HCT116 (cell line): Measurements from ENCODE around the gene ZNF133. TPM values are rescaled to one million over a fixed set of nuclear protein-coding genes. Genes with fewer than 3 reads are reported as not detected.
"Not testable (repeated sequence)": the region's sequence is repeated elsewhere in the genome, so short reads cannot be mapped to it uniquely, and the experiment has no call there.

Experiments
- ATAC-seq: fragments of 200-7000 bp; cut with Tn5 transposase; 2 replicates; pipeline ENCODE4 v1.9.1; 2020; ENCODE audit warnings: mild to moderate bottlenecking, moderate library complexity
- BruUV-seq: library from RNA; stranded (reverse); fragments of 400-500 nt; replicated peaks from 2 replicates; lab custom pipeline; 2021; lab: Mats Ljungman, UMichigan
- CTCF ChIA-PET: fragments of 300-600 bp; sonication (Branson Sonifier 250); formaldehyde crosslinking; loops from one replicate; lab custom pipeline; 2021; ENCODE audit warnings: antibody characterized with exemption; lab: Charles Lee
- POLR2A ChIA-PET: fragments of 300-600, 350-600 bp; sonication (Branson Sonifier 250); formaldehyde crosslinking; loops from one replicate; lab custom pipeline; 2021; ENCODE audit warnings: antibody characterized with exemption; lab: Charles Lee
- RAD21 ChIA-PET, 2 experiments: fragments of 300-600 bp; sonication (Branson Sonifier 250); formaldehyde crosslinking; loops; one replicate each; lab custom pipeline; 2023; ENCODE audit warnings: low total read pairs in 2 of 2; ENCODE audit not compliant: uncharacterized antibody in 2 of 2, unreplicated experiment in 2 of 2, low non-redundant PET in 1 of 2; lab: Charles Lee
- DNase-seq: peaks from one replicate; pipeline ENCODE4 v3.0.0-alpha.2; 2010; ENCODE audit warnings: low read depth, low spot score
- H2AFZ ChIP-seq: fragments of 200-600 bp; shearing (Covaris generic), sonication (generic); 2 replicates; pipeline ENCODE4 v1.6.1; 2017; ENCODE audit warnings: low read depth, mixed run types, mixed read lengths, antibody characterized with exemption, low read length; ENCODE audit not compliant: poor library complexity, severe bottlenecking
- H3K27ac ChIP-seq: 2 replicates; pipeline ENCODE4 v1.5.1; 2012; ENCODE audit warnings: low read depth, low read length
- H3K27me3 ChIP-seq: fragments of 200-600 bp; sonication (generic); 2 replicates; pipeline ENCODE4 v1.6.1; 2016; ENCODE audit warnings: mixed run types, low read length, mixed read lengths; ENCODE audit not compliant: insufficient read depth
- H3K36me3 ChIP-seq, 2 experiments: fragments of 200-500 bp in 1 of 2; fragments of 200-600 bp in 1 of 2; sonication (Bioruptor generic) in 1 of 2; sonication (generic) in 1 of 2; 2 replicates each; pipeline versions ENCODE4 v1.5.1 to v1.6.1; 2014 to 2016; ENCODE audit warnings: low read length in 2 of 2, inconsistent platforms in 1 of 2, mixed read lengths in 1 of 2, mixed run types in 1 of 2; ENCODE audit not compliant: insufficient read depth in 2 of 2, control insufficient read depth in 1 of 2
- H3K4me1 ChIP-seq, 2 experiments: fragments of 200-600 bp in 1 of 2; sonication (generic) in 1 of 2; 2 replicates each; pipeline versions ENCODE4 v1.5.1 to v1.6.1; 2012 to 2017; ENCODE audit warnings: low read length in 2 of 2, inconsistent platforms in 1 of 2, mild to moderate bottlenecking in 1 of 2, mixed read lengths in 1 of 2, mixed run types in 1 of 2, moderate library complexity in 1 of 2; ENCODE audit not compliant: insufficient read depth in 2 of 2, control insufficient read depth in 1 of 2
- H3K4me2 ChIP-seq: fragments of 200-600 bp; sonication (generic); 2 replicates; pipeline ENCODE4 v1.6.1; 2017; ENCODE audit warnings: mixed run types, low read length, mixed read lengths
- H3K4me3 ChIP-seq, 2 experiments: fragments of 200-600 bp in 1 of 2; sonication (generic) in 1 of 2; replicated peaks in 1 of 2; 2 replicates each; pipeline ENCODE4 v1.5.1; 2011 to 2016; ENCODE audit warnings: low read length in 2 of 2, control low read depth in 1 of 2, low read depth in 1 of 2, mild to moderate bottlenecking in 1 of 2, mixed read lengths in 1 of 2, mixed run types in 1 of 2
- H3K79me2 ChIP-seq: fragments of 200-600 bp; sonication (generic); 2 replicates; pipeline ENCODE4 v1.6.1; 2017; ENCODE audit warnings: mild to moderate bottlenecking, mixed run types, low read length, moderate library complexity, mixed read lengths; ENCODE audit not compliant: insufficient read depth
- H3K9ac ChIP-seq: fragments of 200-600 bp; sonication (generic); 2 replicates; pipeline ENCODE4 v1.6.1; 2016; ENCODE audit warnings: low read length, mixed read lengths
- H3K9me2 ChIP-seq: fragments of 200-600 bp; sonication (generic), shearing (Covaris generic); 2 replicates; pipeline ENCODE4 v1.6.1; 2017; ENCODE audit warnings: mixed run types, mild to moderate bottlenecking, moderate library complexity; ENCODE audit not compliant: insufficient read depth
- H3K9me3 ChIP-seq, 2 experiments: fragments of 200-500 bp in 1 of 2; fragments of 200-600 bp in 1 of 2; sonication (Bioruptor generic) in 1 of 2; sonication (generic) in 1 of 2; 2 replicates each; pipeline ENCODE4 v1.6.1; 2014 to 2017; ENCODE audit warnings: low read length in 2 of 2, mixed read lengths in 2 of 2, inconsistent platforms in 1 of 2, low read depth in 1 of 2, mild to moderate bottlenecking in 1 of 2, mixed run types in 1 of 2, moderate library complexity in 1 of 2; ENCODE audit not compliant: control insufficient read depth in 1 of 2, insufficient read depth in 1 of 2
- H4K20me1 ChIP-seq: fragments of 200-600 bp; sonication (generic), shearing (Covaris generic); 2 replicates; pipeline ENCODE4 v1.6.1; 2017; ENCODE audit warnings: mixed run types, mild to moderate bottlenecking, moderate library complexity; ENCODE audit not compliant: insufficient read depth
- CBX3 ChIP-seq: IDR thresholded peaks from 2 replicates; pipeline ENCODE4 v1.6.1; 2012; ENCODE audit warnings: low read depth
- EGR1 ChIP-seq: IDR thresholded peaks from 2 replicates; pipeline ENCODE4 v1.6.1; 2012; ENCODE audit warnings: low read depth
- EZH2phosphoT487 ChIP-seq: fragments of 200-600 bp; IDR thresholded peaks from 2 replicates; pipeline ENCODE4 v1.6.1; 2018; ENCODE audit warnings: antibody characterized with exemption, borderline replicate concordance
- FOSL1 ChIP-seq: IDR thresholded peaks from 2 replicates; pipeline ENCODE4 v1.6.1; 2012; ENCODE audit warnings: low read depth
- JUND ChIP-seq: IDR thresholded peaks from 2 replicates; pipeline ENCODE4 v1.6.1; 2012
- POLR2A ChIP-seq: IDR thresholded peaks from 2 replicates; pipeline ENCODE4 v1.7.0; 2011; ENCODE audit warnings: borderline replicate concordance; ENCODE audit not compliant: insufficient read depth, insufficient read length; ENCODE audit errors: extremely low read depth
- POLR2AphosphoS5 ChIP-seq: IDR thresholded peaks from 2 replicates; pipeline ENCODE4 v1.6.1; 2011; ENCODE audit warnings: mild to moderate bottlenecking, low read depth, low read length, moderate library complexity
- SIN3A ChIP-seq: IDR thresholded peaks from 2 replicates; pipeline ENCODE4 v1.6.1; 2012; ENCODE audit warnings: low read depth
- SP1 ChIP-seq: IDR thresholded peaks from 2 replicates; pipeline ENCODE4 v1.6.1; 2012; ENCODE audit warnings: low read depth
- YY1 ChIP-seq: IDR thresholded peaks from 2 replicates; pipeline ENCODE4 v1.6.1; 2011; ENCODE audit warnings: low read length, low read depth, moderate library complexity, mild to moderate bottlenecking; ENCODE audit not compliant: insufficient replicate concordance; ENCODE audit errors: extremely low read depth
- ZFX ChIP-seq: fragments of 450-650 bp; IDR thresholded peaks from 2 replicates; pipeline ENCODE4 v1.6.1; 2017
- ZNF274 ChIP-seq: fragments of 200-500 bp; sonication (Bioruptor generic); IDR thresholded peaks from 2 replicates; pipeline ENCODE4 v1.6.1; 2014; ENCODE audit warnings: mild to moderate bottlenecking, low read depth, low read length, inconsistent platforms
- intact Hi-C: fragments of 100-400 bp; cut with micrococcal nuclease; formaldehyde crosslinking; loops from 2 replicates; pipeline ENCODE4 v1.10.0; 2022
- total RNA-seq: library from RNA; stranded (reverse); gene quantifications from one replicate; pipeline ENCODE4 v1.2.1, GENCODE V29; 2021; ENCODE audit not compliant: unreplicated experiment
- TF ChIP-seq, protein P1 (sequence below), 3 experiments: fragments of 200-600 bp in 1 of 3; sonication (generic) in 1 of 3; IDR thresholded peaks in 2 of 3; conservative IDR thresholded peaks in 1 of 3; 2 replicates each; pipeline ENCODE4 v1.5.1; 2012 to 2017; ENCODE audit warnings: low read depth in 2 of 3, low read length in 2 of 3, antibody characterized with exemption in 1 of 3, borderline replicate concordance in 1 of 3, control low read depth in 1 of 3, mild to moderate bottlenecking in 1 of 3, mixed read lengths in 1 of 3, mixed run types in 1 of 3, moderate library complexity in 1 of 3; ENCODE audit not compliant: insufficient read depth in 1 of 3
- TF ChIP-seq, protein P2 (sequence below): IDR thresholded peaks from 2 replicates; pipeline ENCODE4 v1.6.1; 2012

The ZNF133 gene
- total RNA-seq, 1 experiment from 2014 or later, result 9.3 TPM

DNA sequence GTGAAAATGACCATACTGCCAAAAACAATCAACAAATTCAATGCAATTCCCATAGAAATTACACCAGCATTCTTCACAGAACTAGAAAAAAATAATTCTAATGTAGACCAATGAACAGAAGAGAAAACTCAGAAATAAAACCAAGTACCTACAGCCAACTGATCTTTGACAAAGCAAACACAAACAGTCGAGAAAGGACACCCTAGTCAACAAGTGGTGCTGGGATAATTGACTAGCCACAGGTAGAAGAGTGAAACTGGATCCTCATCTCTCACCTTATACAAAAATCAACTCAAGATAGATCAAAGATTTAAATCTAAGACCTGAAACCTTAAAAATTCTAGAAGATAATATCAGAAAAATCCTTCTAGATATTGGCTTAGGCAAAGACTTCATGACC is 44.5 kb upstream of the ZNF133 start:
- no peak overlapping the region for H2AFZ ChIP-seq
- H3K4me2 ChIP-seq, result no peak overlapping the region
- CTCF ChIA-PET, result no interaction called here
- intact Hi-C loops, result no loop called here
- POLR2A ChIA-PET, result no interaction called here
- H3K27ac ChIP-seq, result no peak overlapping the region
- no peak for ATAC-seq
- H3K79me2 ChIP-seq, result no peaks in the 10 kb centered on the region
- BruUV-seq, result no TSS peak
- RAD21 ChIA-PET, result no interaction called here
- no peaks in the 10 kb centered on the region for H3K4me1 ChIP-seq
- no peaks in the 10 kb centered on the region for H4K20me1 ChIP-seq
- DNase-seq, result no peak
- H3K9ac ChIP-seq, result no peak overlapping the region
- no peaks in the 10 kb centered on the region for H3K9me2 ChIP-seq
- no peak overlapping the region for H3K4me3 ChIP-seq
- no peaks in the 10 kb centered on the region for H3K9me3 ChIP-seq
- no peaks in the 10 kb centered on the region for H3K27me3 ChIP-seq
- TF ChIP-seq ZFX (no peak), YY1 (no peak), JUND (no peak), POLR2A (no peak), SIN3A (no peak), ZNF274 (no peak), POLR2AphosphoS5 (no peak), EGR1 (no peak), SP1 (no peak), EZH2phosphoT487 (no peak), FOSL1 (no peak), CBX3 (no peak)
- TF ChIP-seq, protein P1, sequence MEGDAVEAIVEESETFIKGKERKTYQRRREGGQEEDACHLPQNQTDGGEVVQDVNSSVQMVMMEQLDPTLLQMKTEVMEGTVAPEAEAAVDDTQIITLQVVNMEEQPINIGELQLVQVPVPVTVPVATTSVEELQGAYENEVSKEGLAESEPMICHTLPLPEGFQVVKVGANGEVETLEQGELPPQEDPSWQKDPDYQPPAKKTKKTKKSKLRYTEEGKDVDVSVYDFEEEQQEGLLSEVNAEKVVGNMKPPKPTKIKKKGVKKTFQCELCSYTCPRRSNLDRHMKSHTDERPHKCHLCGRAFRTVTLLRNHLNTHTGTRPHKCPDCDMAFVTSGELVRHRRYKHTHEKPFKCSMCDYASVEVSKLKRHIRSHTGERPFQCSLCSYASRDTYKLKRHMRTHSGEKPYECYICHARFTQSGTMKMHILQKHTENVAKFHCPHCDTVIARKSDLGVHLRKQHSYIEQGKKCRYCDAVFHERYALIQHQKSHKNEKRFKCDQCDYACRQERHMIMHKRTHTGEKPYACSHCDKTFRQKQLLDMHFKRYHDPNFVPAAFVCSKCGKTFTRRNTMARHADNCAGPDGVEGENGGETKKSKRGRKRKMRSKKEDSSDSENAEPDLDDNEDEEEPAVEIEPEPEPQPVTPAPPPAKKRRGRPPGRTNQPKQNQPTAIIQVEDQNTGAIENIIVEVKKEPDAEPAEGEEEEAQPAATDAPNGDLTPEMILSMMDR (IDR thresholded peaks at IDR 0.05 in 2 of 3, conservative IDR thresholded peaks at IDR 0.05 in 1 of 3; ENCODE audit: borderline replicate concordance in 1 of 3, insufficient read depth in 1 of 3, low read depth in 2 of 3, low read length in 2 of 3), result no peak
- TF ChIP-seq, protein P2, sequence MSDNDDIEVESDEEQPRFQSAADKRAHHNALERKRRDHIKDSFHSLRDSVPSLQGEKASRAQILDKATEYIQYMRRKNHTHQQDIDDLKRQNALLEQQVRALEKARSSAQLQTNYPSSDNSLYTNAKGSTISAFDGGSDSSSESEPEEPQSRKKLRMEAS, result no peak
- TF ChIP-seq, all 23 proteins: peak for 0
- no peaks in the 10 kb centered on the region for H3K36me3 ChIP-seq

DNA sequence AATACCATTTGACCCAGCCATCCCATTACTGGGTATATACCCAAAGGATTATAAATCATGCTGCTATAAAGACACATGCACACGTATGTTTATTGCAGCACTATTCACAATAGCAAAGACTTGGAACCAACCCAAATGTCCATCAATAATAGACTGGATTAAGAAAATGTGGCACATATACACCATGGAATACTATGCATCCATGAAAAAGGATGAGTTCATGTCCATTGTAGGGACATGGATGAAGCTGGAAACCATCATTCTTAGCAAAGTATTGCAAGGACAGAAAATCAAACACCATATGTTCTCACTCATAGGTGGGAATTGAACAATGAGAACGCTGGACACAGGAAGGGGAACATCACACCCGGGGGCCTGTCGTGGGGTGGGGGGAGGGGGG is 39.8 kb upstream of the ZNF133 start:
- H3K9me3 ChIP-seq, intact Hi-C loops, H3K9me2 ChIP-seq, H3K27me3 ChIP-seq, H3K27ac ChIP-seq, DNase-seq, CTCF ChIA-PET, H3K4me2 ChIP-seq, RAD21 ChIA-PET, H4K20me1 ChIP-seq, H3K9ac ChIP-seq, H3K79me2 ChIP-seq, ATAC-seq, BruUV-seq, H3K4me3 ChIP-seq, H3K36me3 ChIP-seq, POLR2A ChIA-PET, H2AFZ ChIP-seq: not testable (repeated sequence)
- H3K4me1 ChIP-seq, result peaks cover 12 to 22% of the 10 kb centered on the region in 2 experiments
